Upper lobe of left lung (tissue), 4 donors: ENCODE data around the gene CFC1.
"Not testable (repeated sequence)": the region's sequence is repeated elsewhere in the genome, so short reads cannot be mapped to it uniquely, and the experiment has no call there.

Source experiments
- CTCF ChIP-seq, 6 experiments: fragments of 450-650 bp in 4 of 6; fragments of 200-600 bp in 2 of 6; sonication (generic) in 2 of 6; IDR thresholded peaks; one replicate each; pipeline ENCODE4 v1.5.1; 2016 to 2019; ENCODE audit warnings: antibody characterized with exemption in 6 of 6
- EP300 ChIP-seq, 4 donors: sonication (generic); formaldehyde crosslinking; IDR thresholded peaks; one replicate each; pipeline ENCODE4 v1.5.1; 2017; ENCODE audit warnings: antibody characterized with exemption in 4 of 4, control low read depth in 2 of 4
- POLR2A ChIP-seq, 4 donors: fragments of 450-650 bp; IDR thresholded peaks; one replicate each; pipeline ENCODE4 v1.5.1; 2016 to 2017; ENCODE audit warnings: antibody characterized with exemption in 4 of 4, mild to moderate bottlenecking in 2 of 4
- POLR2AphosphoS5 ChIP-seq, 2 donors: sonication (generic); formaldehyde crosslinking; IDR thresholded peaks; one replicate each; pipeline ENCODE4 v1.5.1; 2017; ENCODE audit warnings: antibody characterized with exemption in 2 of 2

DNA sequence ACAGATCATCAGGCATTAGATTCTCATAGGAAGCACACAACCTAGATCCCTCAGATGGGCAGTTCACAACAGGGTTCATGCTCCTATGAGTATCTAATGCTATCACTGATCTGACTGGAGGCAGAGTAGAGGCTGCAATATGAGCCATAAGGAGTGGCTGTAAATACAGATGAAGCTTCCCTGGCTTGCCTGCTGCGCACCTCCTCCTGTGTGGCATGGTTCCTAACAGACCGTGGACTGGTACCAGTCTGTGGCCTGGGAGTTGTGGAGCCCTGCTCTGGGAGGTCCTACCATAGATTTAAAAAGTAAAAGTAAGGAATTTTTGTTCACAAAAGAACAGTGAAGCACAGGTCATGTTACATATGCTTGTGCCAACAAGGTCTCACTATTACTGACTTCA lies 39.6 kb upstream of the CFC1 start:
- not testable (repeated sequence) for TF ChIP-seq POLR2A, CTCF, POLR2AphosphoS5, EP300 (IDR thresholded peaks at IDR 0.05)
